ENCODE results near the gene GSTT2.

DNA sequence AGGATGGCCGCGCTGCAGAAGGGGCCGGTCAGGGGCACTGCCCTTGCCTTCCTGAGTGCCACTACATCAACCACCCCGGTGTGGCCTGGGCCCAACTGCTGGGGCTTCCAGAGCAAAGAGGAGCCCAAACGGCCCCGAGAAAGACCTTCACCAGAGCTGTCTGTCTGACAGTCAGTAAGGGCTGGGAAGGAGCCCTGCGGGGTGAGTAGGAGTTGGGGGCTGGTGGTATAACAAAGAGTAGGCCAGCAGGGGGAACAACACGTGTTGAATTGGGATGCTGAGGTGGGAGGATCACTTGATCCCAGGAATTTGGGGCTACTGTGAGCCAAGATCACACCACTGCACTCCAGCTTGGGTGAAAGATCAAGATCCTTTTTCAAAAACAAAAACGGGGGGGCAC lies 21.4 kb downstream of the GSTT2 start:
- TF ChIP-seq, protein P1, sequence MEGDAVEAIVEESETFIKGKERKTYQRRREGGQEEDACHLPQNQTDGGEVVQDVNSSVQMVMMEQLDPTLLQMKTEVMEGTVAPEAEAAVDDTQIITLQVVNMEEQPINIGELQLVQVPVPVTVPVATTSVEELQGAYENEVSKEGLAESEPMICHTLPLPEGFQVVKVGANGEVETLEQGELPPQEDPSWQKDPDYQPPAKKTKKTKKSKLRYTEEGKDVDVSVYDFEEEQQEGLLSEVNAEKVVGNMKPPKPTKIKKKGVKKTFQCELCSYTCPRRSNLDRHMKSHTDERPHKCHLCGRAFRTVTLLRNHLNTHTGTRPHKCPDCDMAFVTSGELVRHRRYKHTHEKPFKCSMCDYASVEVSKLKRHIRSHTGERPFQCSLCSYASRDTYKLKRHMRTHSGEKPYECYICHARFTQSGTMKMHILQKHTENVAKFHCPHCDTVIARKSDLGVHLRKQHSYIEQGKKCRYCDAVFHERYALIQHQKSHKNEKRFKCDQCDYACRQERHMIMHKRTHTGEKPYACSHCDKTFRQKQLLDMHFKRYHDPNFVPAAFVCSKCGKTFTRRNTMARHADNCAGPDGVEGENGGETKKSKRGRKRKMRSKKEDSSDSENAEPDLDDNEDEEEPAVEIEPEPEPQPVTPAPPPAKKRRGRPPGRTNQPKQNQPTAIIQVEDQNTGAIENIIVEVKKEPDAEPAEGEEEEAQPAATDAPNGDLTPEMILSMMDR (IDR thresholded peaks at IDR 0.05): peak in 1 of 2 donors; percentile 5
- TF ChIP-seq POLR2A (IDR thresholded peaks at IDR 0.05): no peak
